ENCODE measurements around the gene SLC39A3. TPM values are rescaled to one million over a fixed set of nuclear protein-coding genes. Genes with fewer than 3 reads are reported as not detected.

SLC39A3 gene
- total and polyA plus RNA-seq, 10 of the 15 experiments (the other 5 are each of a cell fraction or from before 2014, with no cell fraction given), result 0.63 to 67.1 (median 51.2) TPM

GRCh38 chr19:2756921-2757881, 17.4 kb upstream of the SLC39A3 start:
- ATAC-seq (no peak), FAIRE-seq (no peak), DNase-seq (ENCODE audit: low read depth, low spot score) (no peak)
- ChIA-PET POLR2A (no interaction called here), CTCF (interaction anchor here (0.6 kb wide), 1 partner anchor 74 kb away, joined by 4 read pairs; no protein-coding TSS in a partner anchor), SMC1A (ENCODE audit: uncharacterized antibody, unreplicated experiment) (no interaction called here), RAD21 (ENCODE audit: unreplicated experiment) (no interaction called here)
- Histone ChIP-seq H3K9ac (ENCODE audit: control insufficient read depth, insufficient read depth, low read length) (no peak overlapping the region), H3K36me3 (ENCODE audit: control insufficient read depth in 2 of 2, insufficient read depth in 2 of 2, low read length in 1 of 2) (peaks cover 8 to 30% of the 10 kb centered on the region in 2 experiments), H3K4me1 (ENCODE audit: control insufficient read depth, insufficient read depth, low read length) (no peaks in the 10 kb centered on the region; the same call in 1 of the 2 replicates), H3K27me3 (replicated peaks in 1 of 2; ENCODE audit: control insufficient read depth in 2 of 2, insufficient read depth in 2 of 2, low read length in 1 of 2) (no peaks in the 10 kb centered on the region), H3K79me2 (ENCODE audit: control insufficient read depth, insufficient read depth, low read length) (no peaks in the 10 kb centered on the region), H3K9me3 (replicated peaks; ENCODE audit: control insufficient read depth, insufficient read depth, low read length) (no peaks in the 10 kb centered on the region), H2AFZ (ENCODE audit: control insufficient read depth, low read depth, low read length) (no peak overlapping the region), H3K27ac (ENCODE audit: control insufficient read depth, insufficient read depth) (no peak overlapping the region), H3K4me2 (ENCODE audit: control insufficient read depth, insufficient read depth) (no peak overlapping the region), H4K20me1 (ENCODE audit: control insufficient read depth, insufficient read depth) (no peaks in the 10 kb centered on the region), H3K4me3 (no peak overlapping the region)
- TF ChIP-seq SP1 (IDR thresholded peaks at IDR 0.05; ENCODE audit: low read depth, low read length) (no peak), SUPT20H (IDR thresholded peaks at IDR 0.05; ENCODE audit: borderline replicate concordance, control insufficient read depth, low read depth, low read length) (no peak), KLF5 (IDR thresholded peaks at IDR 0.05; ENCODE audit: partially characterized antibody) (no peak), ATF3 (IDR thresholded peaks at IDR 0.05; ENCODE audit: borderline replicate concordance, extremely low read depth, low read depth, low read length) (no peak), MYB (IDR thresholded peaks at IDR 0.05; ENCODE audit: borderline replicate concordance, low read depth, low read length) (no peak), ETV6 (conservative IDR thresholded peaks at IDR 0.05 in 1 of 2, IDR thresholded peaks at IDR 0.05 in 1 of 2; ENCODE audit: borderline replicate concordance in 1 of 2, low read depth in 1 of 2) (no peak), POLR2A (IDR thresholded peaks at IDR 0.05; ENCODE audit: low read depth, low read length) (0 out of 2 replicates have a peak, but pooled peaks have one; percentile 18)
- no TSS peak for BruUV-seq (replicated peaks)
- intact Hi-C loops (cut with micrococcal nuclease; ENCODE audit: unreplicated experiment), result no loop called here
- WGBS (ENCODE audit: insufficient coverage, insufficient replicate concordance, low lambda C conversion rate, missing lambda C conversion rate), result 93% methylated on average over 47 of the region's 48 CpGs
- in situ Hi-C loops (cut with MboI), result no loop called here

Measured in GM12878 (cell line).